Parathyroid adenoma (tissue), 2 donors: ENCODE data around the gene CDK13.

Experiments
- H2AFZ ChIP-seq: fragments of 300-600 bp; sonication (generic); one replicate; pipeline ENCODE4 v1.7.0; 2017; ENCODE audit warnings: antibody characterized with exemption, mild to moderate bottlenecking
- H3K27ac ChIP-seq: fragments of 300-600 bp; sonication (generic); one replicate; pipeline ENCODE4 v1.7.0; 2017
- H3K27me3 ChIP-seq: fragments of 300-600 bp; sonication (generic); one replicate; pipeline ENCODE4 v1.7.0; 2017; ENCODE audit warnings: low read length; ENCODE audit not compliant: control insufficient read depth, insufficient read depth
- H3K36me3 ChIP-seq: fragments of 300-600 bp; sonication (generic); one replicate; pipeline ENCODE4 v1.7.0; 2017; ENCODE audit warnings: low read length; ENCODE audit not compliant: control insufficient read depth, insufficient read depth
- H3K4me1 ChIP-seq: fragments of 300-600 bp; sonication (generic); one replicate; pipeline ENCODE4 v1.7.0; 2017; ENCODE audit warnings: control low read depth
- H3K4me2 ChIP-seq: fragments of 300-600 bp; sonication (generic); one replicate; pipeline ENCODE4 v1.7.0; 2017; ENCODE audit warnings: low read length
- H3K4me3 ChIP-seq: fragments of 300-600 bp; sonication (generic); one replicate; pipeline ENCODE4 v1.7.0; 2017; ENCODE audit warnings: low read depth, low read length
- H3K79me2 ChIP-seq: fragments of 300-600 bp; sonication (generic); one replicate; pipeline ENCODE4 v1.7.0; 2017; ENCODE audit warnings: control low read depth
- H3K9ac ChIP-seq: fragments of 300-600 bp; sonication (generic); one replicate; pipeline ENCODE4 v1.7.0; 2017; ENCODE audit warnings: mild to moderate bottlenecking
- H3K9me3 ChIP-seq: fragments of 300-600 bp; sonication (generic); one replicate; pipeline ENCODE4 v1.7.0; 2017; ENCODE audit warnings: low read length; ENCODE audit not compliant: control insufficient read depth
- TF ChIP-seq, protein P1 (sequence below): fragments of 300-600 bp; sonication (generic); IDR thresholded peaks from one replicate; pipeline ENCODE4 v1.7.0; 2017; ENCODE audit warnings: antibody characterized with exemption, mild to moderate bottlenecking
- donor health status: primary hyperparathyroidism.

The CDK13 gene

DNA sequence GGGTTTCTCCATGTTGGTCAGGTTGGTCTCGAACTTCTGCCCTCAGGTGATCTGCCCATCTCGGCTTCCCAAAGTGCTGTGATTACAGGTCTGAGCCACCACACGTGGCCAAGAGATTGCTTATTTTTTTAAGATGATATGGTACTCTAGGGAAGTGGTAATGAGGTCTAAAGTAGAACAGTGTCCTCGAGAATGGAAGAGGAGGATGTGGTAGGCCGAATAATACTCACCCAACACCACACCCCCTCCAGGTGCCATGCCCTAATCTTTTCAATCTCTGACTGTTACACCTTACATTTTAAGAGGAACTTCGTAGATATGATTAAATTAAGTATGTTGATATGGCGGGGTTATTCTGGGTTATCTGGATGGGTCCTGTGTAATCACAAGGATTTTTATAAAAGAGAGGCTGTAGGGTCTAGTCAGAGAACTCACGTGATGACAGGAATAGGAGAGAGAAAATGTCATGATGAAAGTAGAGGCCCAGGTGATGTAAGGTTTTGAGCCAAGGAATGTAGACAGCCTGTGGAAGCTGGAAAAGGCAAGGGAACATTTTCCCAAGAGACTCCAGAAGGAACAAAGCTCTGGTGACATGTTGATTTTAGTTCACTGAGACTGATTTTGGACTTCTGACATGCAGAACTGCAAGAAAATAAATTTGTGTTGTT lies 29.5 kb downstream of the CDK13 start:
- no peaks in the 10 kb centered on the region for H3K9me3 ChIP-seq
- no peak overlapping the region for H2AFZ ChIP-seq
- H3K79me2 ChIP-seq, result peaks cover 45% of the 10 kb centered on the region
- TF ChIP-seq, protein P1, sequence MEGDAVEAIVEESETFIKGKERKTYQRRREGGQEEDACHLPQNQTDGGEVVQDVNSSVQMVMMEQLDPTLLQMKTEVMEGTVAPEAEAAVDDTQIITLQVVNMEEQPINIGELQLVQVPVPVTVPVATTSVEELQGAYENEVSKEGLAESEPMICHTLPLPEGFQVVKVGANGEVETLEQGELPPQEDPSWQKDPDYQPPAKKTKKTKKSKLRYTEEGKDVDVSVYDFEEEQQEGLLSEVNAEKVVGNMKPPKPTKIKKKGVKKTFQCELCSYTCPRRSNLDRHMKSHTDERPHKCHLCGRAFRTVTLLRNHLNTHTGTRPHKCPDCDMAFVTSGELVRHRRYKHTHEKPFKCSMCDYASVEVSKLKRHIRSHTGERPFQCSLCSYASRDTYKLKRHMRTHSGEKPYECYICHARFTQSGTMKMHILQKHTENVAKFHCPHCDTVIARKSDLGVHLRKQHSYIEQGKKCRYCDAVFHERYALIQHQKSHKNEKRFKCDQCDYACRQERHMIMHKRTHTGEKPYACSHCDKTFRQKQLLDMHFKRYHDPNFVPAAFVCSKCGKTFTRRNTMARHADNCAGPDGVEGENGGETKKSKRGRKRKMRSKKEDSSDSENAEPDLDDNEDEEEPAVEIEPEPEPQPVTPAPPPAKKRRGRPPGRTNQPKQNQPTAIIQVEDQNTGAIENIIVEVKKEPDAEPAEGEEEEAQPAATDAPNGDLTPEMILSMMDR, result no peak
- H3K9ac ChIP-seq, result no peak overlapping the region
- H3K4me1 ChIP-seq, result peaks cover 15% of the 10 kb centered on the region
- H3K36me3 ChIP-seq, result no peaks in the 10 kb centered on the region
- no peak overlapping the region for H3K4me2 ChIP-seq
- H3K27me3 ChIP-seq, result no peaks in the 10 kb centered on the region
- no peak overlapping the region for H3K27ac ChIP-seq
- no peak overlapping the region for H3K4me3 ChIP-seq

DNA sequence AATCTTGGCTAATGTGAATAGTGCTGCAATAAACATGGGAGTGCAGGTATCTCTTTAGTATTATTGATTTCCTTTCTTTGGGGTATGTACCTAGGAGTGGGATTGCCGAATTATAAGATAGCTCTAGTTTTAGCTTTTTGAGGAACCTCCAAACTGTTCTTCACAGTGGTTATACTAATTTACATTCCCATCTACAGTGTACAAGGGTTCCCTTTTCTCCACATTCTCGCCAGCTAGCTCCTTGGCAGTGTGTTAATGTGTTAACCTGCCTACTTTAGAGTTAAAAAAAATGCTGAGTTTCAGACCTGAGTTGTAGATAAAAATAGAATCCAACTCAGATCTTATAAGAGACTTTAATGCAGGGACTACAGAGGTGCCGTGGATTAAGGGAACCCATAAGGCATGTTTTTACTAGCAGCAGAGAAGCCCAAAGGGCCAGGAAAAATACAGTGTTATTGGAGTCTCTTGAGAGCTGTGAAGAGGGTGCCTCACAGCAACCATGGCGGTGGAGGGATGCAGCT lies 35.4 kb downstream of the CDK13 start:
- peaks cover 12% of the 10 kb centered on the region for H3K79me2 ChIP-seq
- no peaks in the 10 kb centered on the region for H3K9me3 ChIP-seq
- H3K9ac ChIP-seq, result no peak overlapping the region
- no peak overlapping the region for H3K4me3 ChIP-seq
- no peaks in the 10 kb centered on the region for H3K27me3 ChIP-seq
- H3K4me1 ChIP-seq, result peaks cover 19% of the 10 kb centered on the region
- H3K36me3 ChIP-seq, result no peaks in the 10 kb centered on the region
- TF ChIP-seq, protein P1, result no peak
- no peak overlapping the region for H2AFZ ChIP-seq
- H3K4me2 ChIP-seq, result peak overlapping the region; percentile 16
- H3K27ac ChIP-seq, result peak overlapping the region; percentile 17

- TF ChIP-seq, protein P1, result no peak
- no peaks in the 10 kb centered on the region for H3K36me3 ChIP-seq
- peak overlapping the region; percentile 42 for H3K27ac ChIP-seq
- no peaks in the 10 kb centered on the region for H3K9me3 ChIP-seq
- no peak overlapping the region for H3K9ac ChIP-seq
- peaks cover 19% of the 10 kb centered on the region for H3K4me1 ChIP-seq
- no peak overlapping the region for H3K4me3 ChIP-seq
- H2AFZ ChIP-seq, result no peak overlapping the region
- no peaks in the 10 kb centered on the region for H3K27me3 ChIP-seq
- peak overlapping the region; percentile 1 for H3K4me2 ChIP-seq
- peaks cover 12% of the 10 kb centered on the region for H3K79me2 ChIP-seq
Observed at GRCh38 chr7:39987641-39988347, 37.7 kb downstream of the CDK13 start.

GRCh38 chr7:40000734-40001315 lies 50.8 kb downstream of the CDK13 start:
- H3K9me3 ChIP-seq, result no peaks in the 10 kb centered on the region
- no peaks in the 10 kb centered on the region for H3K27me3 ChIP-seq
- no peak overlapping the region for H2AFZ ChIP-seq
- no peak overlapping the region for H3K4me3 ChIP-seq
- no peak overlapping the region for H3K4me2 ChIP-seq
- H3K9ac ChIP-seq, result no peak overlapping the region
- no peaks in the 10 kb centered on the region for H3K4me1 ChIP-seq
- peaks cover 12% of the 10 kb centered on the region for H3K79me2 ChIP-seq
- H3K36me3 ChIP-seq, result no peaks in the 10 kb centered on the region
- TF ChIP-seq, protein P1, result no peak
- H3K27ac ChIP-seq, result no peak overlapping the region
